GM21737 (cell line): ENCODE measurements around the gene THSD7A.

ENCODE experiments used
- ATAC-seq: cut with Tn5 transposase; IDR thresholded peaks from one replicate; pipeline ENCODE4 v1.9.1; 2021; ENCODE audit warnings: mild to moderate bottlenecking, moderate library complexity; ENCODE audit not compliant: unreplicated experiment

The THSD7A gene

GRCh38 chr7:11591055-11591633 is 240.9 kb downstream of the THSD7A start:
- ATAC-seq: no peak

- no peak for ATAC-seq
Measured at GRCh38 chr7:11589251-11589650, 242.7 kb downstream of the THSD7A start.

GRCh38 chr7:11587814-11588213 is 244.2 kb downstream of the THSD7A start:
- ATAC-seq: no peak

GRCh38 chr7:11587048-11587447 is 244.9 kb downstream of the THSD7A start:
- ATAC-seq: no peak

- no peak for ATAC-seq
Measured at GRCh38 chr7:11584406-11585031, 247.5 kb downstream of the THSD7A start.

- no peak for ATAC-seq
Measured at GRCh38 chr7:11579141-11579540, 252.9 kb downstream of the THSD7A start.

GRCh38 chr7:11576310-11576709 is 255.7 kb downstream of the THSD7A start:
- ATAC-seq: no peak

GRCh38 chr7:11573128-11573750 is 258.8 kb downstream of the THSD7A start:
- ATAC-seq: no peak

- no peak for ATAC-seq
Measured at GRCh38 chr7:11570922-11571550, 261.0 kb downstream of the THSD7A start.

- ATAC-seq: no peak
Measured at GRCh38 chr7:11570205-11570604, 261.8 kb downstream of the THSD7A start.

GRCh38 chr7:11567571-11567970 is 264.4 kb downstream of the THSD7A start:
- ATAC-seq: no peak

GRCh38 chr7:11557627-11558026 is 274.4 kb downstream of the THSD7A start:
- peak; percentile 72 for ATAC-seq

- no peak for ATAC-seq
Measured at GRCh38 chr7:11552676-11553296, 279.2 kb downstream of the THSD7A start.

GRCh38 chr7:11551470-11551869 is 280.5 kb downstream of the THSD7A start:
- ATAC-seq: no peak

GRCh38 chr7:11548532-11548931 is 283.5 kb downstream of the THSD7A start:
- no peak for ATAC-seq

- ATAC-seq: no peak
Measured at GRCh38 chr7:11541330-11541729, 290.7 kb downstream of the THSD7A start.

GRCh38 chr7:11540271-11540761 is 291.7 kb downstream of the THSD7A start:
- no peak for ATAC-seq

- ATAC-seq: no peak
Measured at GRCh38 chr7:11539853-11540252, 292.1 kb downstream of the THSD7A start.

GRCh38 chr7:11538751-11539299 is 293.2 kb downstream of the THSD7A start:
- no peak for ATAC-seq

GRCh38 chr7:11533229-11533820 is 298.7 kb downstream of the THSD7A start:
- ATAC-seq: no peak

- ATAC-seq: no peak
Measured at GRCh38 chr7:11529382-11529781, 302.6 kb downstream of the THSD7A start.
